HG03460 (cell line): ENCODE results near the gene DNALI1.
"Not testable (repeated sequence)": the region's sequence is repeated elsewhere in the genome, so short reads cannot be mapped to it uniquely, and the experiment has no call there.

ENCODE experiments used
- ATAC-seq: cut with Tn5 transposase; IDR thresholded peaks from one replicate; pipeline ENCODE4 v1.9.1; 2021; ENCODE audit not compliant: unreplicated experiment

Gene DNALI1

DNA sequence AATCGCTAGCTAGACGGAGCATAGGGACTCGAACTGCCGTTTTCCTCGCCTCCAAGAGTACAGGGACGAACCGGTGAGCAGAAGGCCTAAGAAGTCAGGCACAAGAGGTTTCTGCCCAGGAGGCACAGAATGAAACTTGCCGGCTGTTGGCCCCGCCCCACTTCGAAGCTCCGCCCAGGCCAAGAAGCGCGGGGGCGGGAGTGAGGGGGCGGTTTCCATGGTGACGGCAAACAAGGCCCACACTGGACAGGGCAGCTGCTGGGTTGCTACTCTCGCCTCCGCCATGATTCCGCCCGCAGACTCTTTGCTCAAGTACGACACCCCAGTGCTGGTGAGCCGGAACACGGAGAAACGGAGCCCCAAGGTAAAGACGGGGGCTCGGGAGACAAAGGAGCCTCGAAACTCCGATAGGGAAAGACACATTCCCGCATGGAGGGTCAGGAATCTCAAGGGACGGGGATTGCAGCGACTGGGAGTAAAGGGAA lies at the start of gene DNALI1:
TSS of gene DNALI1 (plus strand) at position 229 of the 485 bp plus-strand sequence. CDS start at position 284, 55 bp downstream.
- ATAC-seq = no peak

DNA sequence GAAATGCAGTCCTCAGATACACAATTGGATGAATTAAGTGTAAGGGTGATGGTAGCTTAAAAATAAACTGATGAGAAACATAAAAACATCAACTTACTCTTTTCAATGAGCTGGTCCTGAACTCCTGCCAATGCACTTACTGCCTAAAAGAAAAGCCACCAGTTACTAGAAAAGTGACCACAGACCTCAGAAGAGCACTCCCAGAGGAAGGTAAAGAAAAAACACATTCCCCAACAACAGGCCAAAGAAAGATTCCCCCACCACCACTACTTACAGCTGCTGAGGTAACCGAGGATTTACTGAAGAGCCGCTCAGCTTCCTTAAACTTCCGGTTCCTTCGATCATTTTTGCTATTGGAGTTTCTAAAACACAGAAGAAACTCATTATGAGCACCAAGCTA lies 47.6 kb upstream of the DNALI1 start:
- ATAC-seq = no peak

DNA sequence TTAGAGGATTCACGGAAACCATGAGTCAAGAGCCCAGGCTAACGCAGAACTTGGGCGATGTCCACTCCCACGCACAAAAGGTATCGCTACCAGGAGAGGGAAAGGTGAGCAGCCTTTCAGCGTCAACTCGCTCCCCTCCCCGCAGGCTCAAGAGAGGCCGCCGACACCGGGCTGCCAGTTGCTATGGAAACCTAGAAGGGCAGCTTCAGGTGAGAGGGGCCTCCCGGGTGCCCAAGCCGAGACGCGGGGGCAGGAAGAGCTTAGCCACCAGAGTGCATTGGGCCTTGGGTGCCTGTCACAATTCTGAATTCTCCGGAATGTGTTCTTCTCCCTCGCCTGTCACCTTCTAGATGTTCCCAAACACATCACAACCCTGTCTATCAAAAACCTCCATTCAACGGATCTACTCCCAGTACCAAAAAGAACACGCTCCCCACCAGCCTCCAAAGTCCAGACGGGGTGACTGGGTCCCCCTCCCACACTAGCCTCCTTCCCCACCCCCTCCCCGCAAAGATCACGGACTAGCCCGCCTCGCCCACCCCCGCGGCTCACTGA lies 42.9 kb upstream of the DNALI1 start:
- ATAC-seq = no peak

DNA sequence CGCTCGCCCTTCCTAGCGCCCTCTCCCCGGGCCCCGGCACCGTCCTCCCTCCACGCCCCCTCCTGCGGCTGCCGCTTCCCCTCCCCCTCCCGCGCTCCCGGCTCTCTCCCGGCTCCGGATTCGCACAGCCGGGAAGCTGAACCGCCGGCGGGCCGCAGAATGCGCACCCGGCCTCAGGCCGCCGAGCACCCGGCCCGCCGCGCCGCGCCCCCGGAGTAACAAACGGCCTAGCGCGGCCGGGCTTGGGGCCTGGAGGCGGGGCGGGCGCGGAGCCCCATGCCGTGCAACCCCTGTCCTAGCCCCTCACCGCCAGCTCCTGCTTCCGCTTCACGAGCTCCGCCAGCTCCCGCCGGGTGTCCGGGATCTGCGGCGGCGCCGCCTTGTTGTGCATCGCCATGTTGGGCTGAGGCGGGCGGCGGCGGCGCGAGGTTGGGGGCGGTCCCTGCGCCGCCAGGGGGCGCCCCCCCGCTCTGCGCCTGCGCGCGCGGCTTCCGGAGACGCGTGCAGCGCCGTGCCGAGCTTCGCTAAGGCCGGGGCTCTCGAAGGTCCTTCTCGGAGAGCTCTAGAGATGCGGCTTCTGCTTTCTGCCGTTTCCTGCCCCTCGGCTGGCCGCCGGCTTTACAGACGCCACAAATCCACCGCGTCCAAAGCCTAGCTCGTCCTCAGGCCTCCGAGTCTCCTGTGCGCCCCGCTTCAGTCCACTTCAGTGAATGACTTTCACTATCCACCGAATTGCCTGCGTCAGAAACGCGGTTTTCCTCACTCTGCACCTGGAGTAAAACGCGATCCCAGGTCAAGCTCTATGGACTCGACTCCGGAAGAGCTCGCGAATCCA lies 42.2 kb upstream of the DNALI1 start, which contains the start of gene MEAF6:
TSS of gene MEAF6 (minus strand) at position 417 of the 835 bp plus-strand sequence. CDS start at position 397, 20 bp downstream.
- ATAC-seq = peak; percentile 88

DNA sequence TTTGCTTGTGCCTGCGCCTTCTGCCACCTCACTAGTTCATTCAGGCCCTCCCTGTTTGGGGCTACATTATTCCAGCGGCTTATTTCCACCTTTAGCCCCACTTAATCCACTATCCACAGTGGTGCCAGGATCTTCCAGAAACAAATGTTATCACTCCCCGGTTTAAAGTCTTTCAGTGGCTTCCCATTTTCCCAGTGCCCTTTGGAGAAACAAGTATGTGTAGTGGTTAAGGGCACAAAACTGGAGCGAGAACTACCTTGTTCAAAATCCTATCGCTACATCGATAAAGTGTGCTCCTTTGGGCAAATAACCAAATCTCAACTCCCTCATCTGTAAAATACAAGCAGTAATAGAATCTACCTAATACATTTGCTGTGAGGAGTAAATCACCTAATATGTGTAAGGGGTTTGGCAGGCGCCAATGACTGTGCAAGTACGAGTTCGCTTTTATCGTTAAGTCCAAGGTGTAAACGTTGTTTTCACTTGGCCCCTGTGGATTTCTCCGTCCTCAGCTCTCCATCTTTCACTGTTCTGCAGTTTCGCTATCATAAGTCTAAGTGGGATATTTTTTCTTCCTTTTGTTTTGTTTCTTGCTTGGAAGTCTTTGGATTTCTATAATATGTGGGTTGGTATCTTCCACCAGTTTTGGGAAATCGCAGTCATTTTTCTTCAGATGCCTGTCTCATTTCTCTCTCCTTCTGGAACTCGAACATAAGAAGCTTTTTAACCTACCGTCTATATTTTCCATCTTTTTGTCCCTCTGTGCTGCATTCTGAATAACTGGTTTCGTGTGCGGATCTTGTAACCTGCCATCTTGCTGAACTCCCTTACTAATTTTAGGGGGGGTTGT lies 41.3 kb upstream of the DNALI1 start:
- no peak for ATAC-seq

DNA sequence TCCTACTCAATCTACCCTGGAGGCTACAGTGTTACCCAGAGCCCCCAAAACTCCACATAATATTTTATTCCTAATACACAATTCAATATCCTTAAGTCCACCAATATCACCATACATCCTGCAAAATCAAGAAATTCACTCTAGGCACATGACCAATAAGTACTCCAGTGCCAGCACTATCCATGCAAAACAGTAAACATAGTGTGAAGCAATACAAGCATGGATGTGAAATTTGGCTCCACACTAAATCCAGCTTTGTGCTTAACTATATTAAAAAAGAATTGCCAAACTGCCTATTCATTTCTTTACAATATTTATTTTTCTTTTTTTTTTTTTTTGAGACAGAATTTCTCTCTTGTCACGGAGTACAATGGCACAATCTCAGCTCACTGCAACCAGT lies 39.2 kb upstream of the DNALI1 start:
- ATAC-seq = no peak

DNA sequence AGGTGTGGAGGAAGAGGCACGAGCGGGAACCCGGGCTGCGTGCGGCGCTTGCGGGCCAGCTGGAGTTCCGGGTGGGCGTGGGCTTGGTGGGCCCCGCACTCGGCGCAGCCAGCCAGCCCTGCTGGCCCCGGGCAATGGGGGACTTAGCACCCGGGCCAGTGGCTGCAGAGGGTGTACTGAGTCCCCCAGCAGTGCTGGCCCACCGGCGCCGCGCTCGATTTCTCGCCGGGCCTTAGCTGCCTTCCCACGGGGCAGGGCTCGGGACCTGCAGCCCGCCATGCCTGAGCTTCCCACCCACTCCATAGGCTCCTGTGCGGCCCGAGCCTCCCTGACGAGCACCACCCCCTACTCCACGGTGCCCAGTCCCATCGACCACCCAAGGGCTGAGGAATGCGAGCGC lies 38.5 kb upstream of the DNALI1 start:
- ATAC-seq = not testable (repeated sequence)

DNA sequence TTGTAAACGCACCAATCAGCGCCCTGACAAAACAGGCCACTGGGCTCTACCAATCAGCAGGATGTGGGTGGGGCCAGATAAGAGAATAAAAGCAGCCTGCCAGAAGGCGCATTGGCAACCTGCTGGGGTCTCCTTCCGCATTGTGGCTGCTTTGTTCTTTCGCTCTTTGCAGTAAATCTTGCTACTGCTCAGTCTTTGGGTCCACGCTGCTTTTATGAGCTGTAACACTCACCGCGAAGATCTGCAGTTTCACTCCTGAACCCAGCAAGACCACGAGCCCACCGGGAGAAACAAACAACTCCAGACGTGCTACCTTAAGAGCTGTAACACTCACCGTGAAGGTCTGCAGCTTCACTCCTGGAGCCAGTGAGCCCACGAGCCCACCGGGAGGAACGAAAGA lies 37.8 kb upstream of the DNALI1 start:
- ATAC-seq = not testable (repeated sequence)

DNA sequence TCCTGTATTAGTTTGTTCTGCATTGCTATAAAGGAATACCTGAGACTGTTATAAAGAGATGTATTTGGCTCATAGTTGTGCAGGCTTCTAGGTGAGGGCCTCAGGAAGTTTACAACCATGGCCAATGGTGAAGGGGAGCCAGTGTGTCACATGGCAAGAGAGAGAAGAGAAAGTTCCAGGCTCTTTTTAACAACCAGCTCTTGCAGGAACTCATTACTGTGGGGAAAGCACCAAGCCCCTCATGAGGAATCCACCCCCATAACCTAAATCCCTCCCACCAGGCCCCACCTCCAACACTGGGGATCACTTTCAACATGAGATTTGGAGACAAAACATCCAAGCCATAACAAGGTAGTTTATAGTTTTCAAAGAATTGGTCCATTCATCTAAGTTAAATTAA lies 37.1 kb upstream of the DNALI1 start:
- no peak for ATAC-seq

DNA sequence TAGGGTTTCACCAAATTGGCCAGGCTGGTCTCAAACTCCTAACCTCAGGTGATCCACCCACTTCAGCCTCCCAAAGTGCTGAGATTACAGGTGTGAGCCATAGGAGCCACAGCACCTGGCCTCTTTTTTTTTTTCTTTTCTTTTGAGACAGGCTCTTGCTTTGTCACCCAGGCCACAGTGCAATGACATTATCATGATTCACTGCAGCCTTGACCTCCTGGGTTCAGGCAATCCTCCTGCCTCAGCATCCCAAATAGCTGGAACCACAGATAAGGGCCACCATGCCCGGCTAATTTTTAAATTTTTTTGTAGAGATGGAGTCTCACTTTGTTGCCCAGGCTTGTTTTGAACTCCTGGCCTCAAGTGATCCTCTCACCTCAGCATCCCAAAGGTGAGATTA lies 26.9 kb upstream of the DNALI1 start:
- not testable (repeated sequence) for ATAC-seq

DNA sequence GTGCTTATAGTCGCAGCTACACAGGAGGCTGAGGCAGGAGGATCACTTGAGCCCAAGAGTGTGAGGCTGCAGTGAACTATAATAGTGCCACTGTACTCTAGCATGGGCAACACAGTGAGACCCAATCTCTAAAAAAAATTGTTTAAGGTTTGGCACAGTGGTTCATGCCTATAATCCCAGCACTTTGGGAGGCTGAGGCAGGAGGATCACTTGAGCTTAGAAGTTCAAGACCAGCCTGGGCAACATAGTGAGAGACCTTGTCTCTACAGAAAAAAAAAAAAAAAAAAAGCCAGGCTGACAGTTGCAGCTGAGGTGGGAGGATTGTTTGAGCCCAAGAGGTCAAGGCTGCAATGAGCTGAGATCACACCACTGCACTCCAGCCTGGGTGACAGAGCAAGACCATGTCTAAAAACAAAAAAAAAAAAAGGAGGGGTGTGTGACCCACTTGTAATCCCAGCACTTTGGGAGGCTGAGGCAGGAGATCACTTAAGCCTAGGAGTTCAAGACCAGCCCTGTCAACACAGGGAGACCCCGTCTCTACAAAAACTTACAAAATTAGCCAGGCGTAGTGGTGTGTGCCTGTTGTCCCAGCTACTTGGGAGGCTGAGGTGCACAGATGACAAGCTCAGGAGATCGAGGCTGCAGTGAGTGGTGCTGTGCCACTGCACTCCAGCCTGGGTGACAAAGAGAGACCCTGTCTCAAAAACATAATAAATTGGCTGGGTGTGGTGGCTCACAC lies 24.2 kb upstream of the DNALI1 start:
- not testable (repeated sequence) for ATAC-seq

DNA sequence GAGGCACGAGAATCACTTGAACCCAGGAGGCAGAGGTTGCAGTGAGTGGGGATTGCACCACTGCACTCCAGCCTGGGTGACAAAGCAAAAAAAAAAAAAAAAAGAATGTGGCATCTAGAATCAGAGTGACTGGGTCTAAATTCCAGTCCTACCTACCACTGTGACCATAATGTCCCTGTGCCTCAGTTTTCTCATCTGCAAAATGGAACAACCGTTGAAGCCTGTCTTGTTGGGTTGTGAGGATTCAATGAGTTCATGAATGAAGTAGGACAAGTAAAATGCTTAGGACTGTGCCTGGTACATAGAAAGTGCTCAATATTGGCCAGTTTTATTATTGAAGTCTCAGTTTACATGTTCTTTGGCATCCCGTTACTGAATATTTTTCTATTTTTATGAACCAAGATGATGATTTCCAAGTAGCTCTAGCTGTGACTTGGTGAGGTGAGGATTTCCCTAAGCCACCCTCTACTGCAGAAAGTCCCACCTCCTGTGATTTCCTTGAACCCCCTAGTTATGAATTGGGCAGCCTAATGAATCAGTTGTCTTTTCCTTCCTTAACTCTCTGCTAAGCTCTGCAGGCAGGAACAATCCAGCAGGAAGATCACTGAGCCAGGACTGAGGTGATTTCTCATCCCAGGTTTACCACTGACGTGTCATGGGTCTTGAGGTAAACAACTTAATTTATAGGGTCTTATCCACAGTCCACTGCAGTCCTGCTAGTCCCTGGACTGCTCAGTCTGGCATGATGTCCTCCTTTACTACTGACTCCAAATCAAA lies 23.2 kb upstream of the DNALI1 start:
- ATAC-seq = no peak

DNA sequence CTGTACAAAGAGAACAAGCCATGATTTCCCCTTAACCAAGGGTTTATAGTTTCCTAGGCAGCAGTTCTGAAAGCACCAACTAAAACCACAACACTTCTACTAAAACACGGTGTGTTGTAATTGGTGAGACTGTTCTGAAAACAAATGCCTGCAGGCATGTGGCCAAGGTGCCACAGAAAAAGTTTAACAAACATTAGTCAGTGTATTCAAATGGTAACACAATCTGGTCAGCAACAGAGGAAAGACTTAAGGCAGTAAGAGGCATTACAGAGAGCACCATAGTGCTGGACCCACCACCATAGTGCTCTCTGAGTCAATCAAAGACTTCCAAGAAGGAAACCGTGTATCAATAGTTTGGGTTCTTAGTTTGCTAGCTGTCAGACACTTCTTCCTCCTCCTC lies 19.4 kb upstream of the DNALI1 start:
- no peak for ATAC-seq

DNA sequence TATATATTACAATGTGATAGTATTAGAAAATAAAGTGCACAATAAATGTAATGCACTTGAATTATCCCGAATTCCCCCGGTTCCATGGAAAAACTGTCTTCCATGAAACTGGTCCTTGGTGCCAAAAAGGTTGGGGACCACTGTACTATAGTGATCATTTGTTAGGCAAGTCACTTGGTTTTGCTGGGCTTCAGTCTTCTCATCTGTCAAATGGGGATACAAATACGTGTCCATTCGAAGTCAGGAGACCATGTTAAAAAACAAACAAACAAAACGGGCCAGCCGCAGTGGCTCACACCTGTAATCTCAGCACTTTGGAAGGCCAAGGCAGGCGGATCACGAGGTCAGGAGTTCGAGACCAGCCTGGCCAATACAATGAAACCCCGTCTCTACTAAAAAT lies 17.6 kb upstream of the DNALI1 start:
- not testable (repeated sequence) for ATAC-seq

DNA sequence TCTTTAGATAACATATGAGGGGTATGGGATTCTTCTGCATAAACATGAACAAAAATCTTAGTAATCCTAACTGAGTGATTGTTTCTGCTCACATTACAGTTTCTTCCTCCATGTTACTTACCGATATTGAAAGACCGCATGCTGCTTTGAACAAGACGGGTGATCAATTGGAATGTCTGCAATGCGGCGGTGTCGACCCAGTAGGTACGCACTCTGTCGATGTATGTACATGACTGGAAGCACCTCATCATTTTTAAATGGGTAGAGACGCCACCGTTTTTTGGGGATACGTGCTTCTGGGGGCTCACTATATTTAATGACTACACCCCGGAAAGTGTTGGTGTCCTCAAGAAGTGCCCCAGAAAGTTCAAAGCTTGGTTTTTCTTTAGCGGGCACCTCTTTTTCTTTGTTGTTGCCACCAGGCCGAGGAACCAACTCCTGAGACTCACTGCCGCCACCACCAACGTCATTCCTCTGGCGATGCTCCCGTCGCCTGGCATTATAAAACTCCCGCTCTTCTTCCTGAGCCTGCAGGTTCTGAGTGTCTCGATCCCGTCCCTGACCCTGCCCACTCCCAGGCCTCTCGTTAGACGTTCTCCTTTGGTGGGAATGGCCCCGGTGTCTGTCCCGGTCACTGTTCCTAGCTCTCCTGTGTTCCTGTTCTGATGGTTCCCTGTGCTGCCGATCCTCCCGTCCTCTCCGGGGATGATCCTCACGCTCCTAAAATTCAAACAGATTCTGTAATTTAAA lies 16.5 kb upstream of the DNALI1 start:
- ATAC-seq = no peak

DNA sequence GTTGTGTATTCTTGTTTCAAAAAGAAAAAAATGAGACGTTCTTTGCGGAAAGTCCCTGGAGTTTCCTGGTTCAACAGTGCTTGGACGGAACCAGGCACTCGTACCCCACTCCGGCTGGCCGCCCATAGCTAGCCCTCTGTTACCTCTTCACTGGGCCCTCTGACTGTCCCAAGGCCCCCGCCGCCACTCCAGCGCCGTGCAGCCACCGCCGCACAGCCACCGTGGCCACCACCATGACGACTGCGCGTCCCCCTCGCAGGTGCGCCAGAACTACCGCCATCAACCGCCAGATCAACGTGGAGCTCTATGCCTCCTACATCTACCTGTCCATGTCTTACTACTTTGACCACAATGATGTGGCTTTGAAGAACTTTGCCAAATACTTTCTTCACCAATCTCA lies 12.2 kb upstream of the DNALI1 start:
- no peak for ATAC-seq

DNA sequence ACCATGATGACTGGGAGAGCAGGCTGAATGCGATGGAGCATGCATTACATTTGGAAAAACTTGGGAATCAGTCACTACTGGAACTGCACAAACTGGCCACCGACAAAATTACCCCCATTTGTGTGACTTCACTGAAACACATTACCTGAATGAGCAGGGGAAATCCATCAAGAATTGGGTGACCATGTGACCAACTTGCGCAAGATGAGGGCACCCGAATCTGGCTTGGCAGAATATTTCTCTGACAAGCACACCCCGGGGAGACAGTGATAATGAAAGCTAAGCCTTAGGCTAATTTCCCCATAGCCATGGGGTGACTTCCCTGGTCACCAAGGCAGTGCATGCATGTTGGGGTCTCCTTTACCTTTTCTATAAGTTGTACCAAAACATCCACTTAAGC lies 11.7 kb upstream of the DNALI1 start:
- no peak for ATAC-seq

DNA sequence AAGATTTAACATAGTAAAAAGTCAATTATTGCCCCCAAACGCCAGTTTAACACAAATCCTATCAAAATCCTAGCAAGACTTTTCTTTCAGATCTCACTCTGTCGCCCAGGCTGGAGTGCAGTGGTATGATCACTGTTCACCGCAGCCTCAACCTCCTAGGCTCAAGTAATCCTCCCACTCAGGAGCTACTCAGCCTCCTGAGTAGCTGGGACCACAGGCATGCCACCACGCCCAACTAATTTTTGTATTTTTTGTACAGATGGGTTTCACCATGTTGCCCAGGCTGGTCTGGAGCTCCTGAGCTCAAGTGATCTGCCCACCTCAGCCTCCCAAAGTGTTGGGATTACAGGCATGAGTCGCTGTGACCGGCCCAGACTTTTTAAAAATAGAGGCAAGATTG lies 7.4 kb upstream of the DNALI1 start:
- no peak for ATAC-seq

DNA sequence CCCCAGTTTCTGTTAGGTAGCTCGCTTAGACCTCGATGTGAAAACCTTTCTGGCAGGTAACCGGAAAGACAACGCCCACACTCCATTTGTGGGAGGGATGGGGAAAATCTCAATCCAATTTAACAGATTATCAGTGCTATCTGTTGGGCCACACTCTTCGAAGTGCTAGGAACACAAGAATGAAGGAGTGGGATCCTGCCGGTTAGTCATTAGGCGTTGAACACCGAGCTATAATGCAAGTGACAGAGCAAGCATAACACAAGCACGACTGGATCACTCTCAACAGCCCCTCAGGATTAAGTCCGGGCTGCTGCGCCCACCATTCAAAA lies 3.2 kb upstream of the DNALI1 start:
- ATAC-seq = peak; percentile 14
